Measurements from ENCODE around the gene ENDOV. TPM values are rescaled to one million over a fixed set of nuclear protein-coding genes. Genes with fewer than 3 reads are reported as not detected.

Gene ENDOV
- total RNA-seq, 1 experiment from 2014 or later: 28.0 TPM

- BruUV-seq (replicated peaks): no TSS peak
- no peak overlapping the region for H3K4me3 Mint-ChIP-seq (ENCODE audit: unreplicated experiment)
- H3K27ac Mint-ChIP-seq (ENCODE audit: low read depth, unreplicated experiment): no peak overlapping the region
- no peaks in the 10 kb centered on the region for H3K4me1 Mint-ChIP-seq (ENCODE audit: insufficient read depth, unreplicated experiment)
- TF ChIP-seq CTCF (IDR thresholded peaks at IDR 0.05; ENCODE audit: unreplicated experiment): no peak
- POLR2A ChIA-PET: no interaction called here
- no peak for DNase-seq (ENCODE audit: unreplicated experiment)
- intact Hi-C loops (cut with micrococcal nuclease): no loop called here
- H3K27me3 Mint-ChIP-seq (ENCODE audit: insufficient read depth, unreplicated experiment): no peaks in the 10 kb centered on the region
- H3K9me3 Mint-ChIP-seq (ENCODE audit: unreplicated experiment): no peaks in the 10 kb centered on the region
- H3K36me3 Mint-ChIP-seq (ENCODE audit: insufficient read depth, unreplicated experiment): peaks cover 87% of the 10 kb centered on the region
- CTCF ChIA-PET: interaction anchor here (0.6 kb wide), 1 partner anchor 266 kb away, joined by 4 read pairs; no protein-coding TSS in a partner anchor
These were observed 34.9 kb upstream of the ENDOV start for GRCh38 chr17:80380068-80380467.

GRCh38 chr17:80380555-80381002 lies 34.4 kb upstream of the ENDOV start:
- H3K27me3 Mint-ChIP-seq (ENCODE audit: insufficient read depth, unreplicated experiment): no peaks in the 10 kb centered on the region
- intact Hi-C loops (cut with micrococcal nuclease): no loop called here
- H3K4me1 Mint-ChIP-seq (ENCODE audit: insufficient read depth, unreplicated experiment): no peaks in the 10 kb centered on the region
- no peak for DNase-seq (ENCODE audit: unreplicated experiment)
- TF ChIP-seq CTCF (IDR thresholded peaks at IDR 0.05; ENCODE audit: unreplicated experiment): no peak
- H3K27ac Mint-ChIP-seq (ENCODE audit: low read depth, unreplicated experiment): no peak overlapping the region
- ChIA-PET POLR2A (no interaction called here), CTCF (no interaction called here)
- no peaks in the 10 kb centered on the region for H3K9me3 Mint-ChIP-seq (ENCODE audit: unreplicated experiment)
- no TSS peak for BruUV-seq (replicated peaks)
- peaks cover 86% of the 10 kb centered on the region for H3K36me3 Mint-ChIP-seq (ENCODE audit: insufficient read depth, unreplicated experiment)
- H3K4me3 Mint-ChIP-seq (ENCODE audit: unreplicated experiment): no peak overlapping the region

GRCh38 chr17:80381416-80381923 lies 33.5 kb upstream of the ENDOV start:
- BruUV-seq (replicated peaks): no TSS peak
- no peak for DNase-seq (ENCODE audit: unreplicated experiment)
- no peak for TF ChIP-seq CTCF (IDR thresholded peaks at IDR 0.05; ENCODE audit: unreplicated experiment)
- Mint-ChIP-seq H3K27ac (ENCODE audit: low read depth, unreplicated experiment) (no peak overlapping the region), H3K4me1 (ENCODE audit: insufficient read depth, unreplicated experiment) (no peaks in the 10 kb centered on the region), H3K9me3 (ENCODE audit: unreplicated experiment) (no peaks in the 10 kb centered on the region), H3K36me3 (ENCODE audit: insufficient read depth, unreplicated experiment) (peaks cover 86% of the 10 kb centered on the region), H3K27me3 (ENCODE audit: insufficient read depth, unreplicated experiment) (no peaks in the 10 kb centered on the region), H3K4me3 (ENCODE audit: unreplicated experiment) (no peak overlapping the region)
- ChIA-PET CTCF (no interaction called here), POLR2A (interaction anchor here (0.6 kb wide), 1 partner anchor 1257 kb away, joined by 3 read pairs; no protein-coding TSS in a partner anchor)
- intact Hi-C loops (cut with micrococcal nuclease): no loop called here

GRCh38 chr17:80382446-80382845 lies 32.5 kb upstream of the ENDOV start:
- BruUV-seq (replicated peaks): no TSS peak
- no peak overlapping the region for H3K27ac Mint-ChIP-seq (ENCODE audit: low read depth, unreplicated experiment)
- DNase-seq (ENCODE audit: unreplicated experiment): no peak
- H3K36me3 Mint-ChIP-seq (ENCODE audit: insufficient read depth, unreplicated experiment): peaks cover 77% of the 10 kb centered on the region
- intact Hi-C loops (cut with micrococcal nuclease): no loop called here
- POLR2A ChIA-PET: no interaction called here
- no peak overlapping the region for H3K4me3 Mint-ChIP-seq (ENCODE audit: unreplicated experiment)
- no peaks in the 10 kb centered on the region for H3K9me3 Mint-ChIP-seq (ENCODE audit: unreplicated experiment)
- CTCF ChIA-PET: no interaction called here
- TF ChIP-seq CTCF (IDR thresholded peaks at IDR 0.05; ENCODE audit: unreplicated experiment): no peak
- no peaks in the 10 kb centered on the region for H3K27me3 Mint-ChIP-seq (ENCODE audit: insufficient read depth, unreplicated experiment)
- no peaks in the 10 kb centered on the region for H3K4me1 Mint-ChIP-seq (ENCODE audit: insufficient read depth, unreplicated experiment)

Measured in MCF 10A (cell line).